Fibroblast of lung (primary cell): ENCODE data around the gene GRIK1.

Experiments used
- CTCF ChIP-seq, 2 donors: IDR thresholded peaks in 1 of 2; conservative IDR thresholded peaks in 1 of 2; 1 replicate in 1 of 2; 2 replicates in 1 of 2; pipeline ENCODE4 v1.5.1; 2011 to 2012; ENCODE audit warnings: low read length in 2 of 2, control low read depth in 1 of 2, inconsistent platforms in 1 of 2, low read depth in 1 of 2, mild to moderate bottlenecking in 1 of 2
- EZH2 ChIP-seq: IDR thresholded peaks from 2 replicates; pipeline ENCODE4 v1.5.1; 2012; ENCODE audit warnings: low read length, control low read depth, mild to moderate bottlenecking; ENCODE audit errors: missing control alignments

- TF ChIP-seq CTCF (conservative IDR thresholded peaks at IDR 0.05 in 1 of 2, IDR thresholded peaks at IDR 0.05 in 1 of 2; ENCODE audit: low read depth in 1 of 2, low read length in 2 of 2) (no peak), EZH2 (no peak)
Observed at GRCh38 chr21:29726044-29726443, 213.8 kb downstream of the GRIK1 start.
